CD4-positive, alpha-beta T cell treated with Interferon alpha-2 for 1 hour (primary cell): ENCODE results near the gene EVA1C.
"Not testable (repeated sequence)": the region's sequence is repeated elsewhere in the genome, so short reads cannot be mapped to it uniquely, and the experiment has no call there.

Experiments
- DNase-seq, 2 donors: peaks; one replicate each; pipeline ENCODE4 v3.0.0-alpha.2; 2020 to 2022

The EVA1C gene

DNA sequence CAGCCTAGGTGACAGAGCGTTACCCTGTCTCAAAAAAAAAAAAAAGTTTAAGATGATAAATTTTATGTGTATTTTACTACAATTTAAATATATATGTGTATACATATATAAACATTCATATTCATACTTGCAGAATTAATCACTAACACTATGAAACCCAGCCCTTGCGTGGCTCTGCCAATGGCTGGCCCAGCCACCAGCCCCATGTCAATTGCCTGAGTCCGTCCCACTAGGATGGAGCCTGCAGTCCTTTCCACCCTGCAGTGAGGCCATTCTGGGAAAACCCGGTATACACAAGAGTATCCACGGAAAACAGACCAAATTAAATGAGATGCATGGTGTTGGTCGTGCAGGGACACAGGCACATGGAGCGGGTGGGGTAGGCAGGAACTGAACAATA lies 123.1 kb downstream of the EVA1C start:
- no peak for DNase-seq

DNA sequence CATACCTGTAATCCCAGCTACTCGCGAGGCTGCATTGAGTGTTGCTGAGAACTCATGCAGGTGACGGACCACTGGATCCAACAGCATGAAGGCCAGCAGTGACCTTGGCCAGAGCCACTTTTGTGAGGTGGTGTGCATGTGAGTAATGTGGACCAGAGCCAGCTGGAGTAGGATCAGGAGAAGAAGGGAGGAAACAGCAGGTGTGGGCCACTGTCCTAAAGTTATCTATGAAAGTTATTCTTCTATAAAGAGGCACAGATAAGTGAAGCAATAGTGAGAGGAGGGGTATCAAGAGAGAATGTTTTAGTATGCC lies 125.0 kb downstream of the EVA1C start:
- no peak for DNase-seq

DNA sequence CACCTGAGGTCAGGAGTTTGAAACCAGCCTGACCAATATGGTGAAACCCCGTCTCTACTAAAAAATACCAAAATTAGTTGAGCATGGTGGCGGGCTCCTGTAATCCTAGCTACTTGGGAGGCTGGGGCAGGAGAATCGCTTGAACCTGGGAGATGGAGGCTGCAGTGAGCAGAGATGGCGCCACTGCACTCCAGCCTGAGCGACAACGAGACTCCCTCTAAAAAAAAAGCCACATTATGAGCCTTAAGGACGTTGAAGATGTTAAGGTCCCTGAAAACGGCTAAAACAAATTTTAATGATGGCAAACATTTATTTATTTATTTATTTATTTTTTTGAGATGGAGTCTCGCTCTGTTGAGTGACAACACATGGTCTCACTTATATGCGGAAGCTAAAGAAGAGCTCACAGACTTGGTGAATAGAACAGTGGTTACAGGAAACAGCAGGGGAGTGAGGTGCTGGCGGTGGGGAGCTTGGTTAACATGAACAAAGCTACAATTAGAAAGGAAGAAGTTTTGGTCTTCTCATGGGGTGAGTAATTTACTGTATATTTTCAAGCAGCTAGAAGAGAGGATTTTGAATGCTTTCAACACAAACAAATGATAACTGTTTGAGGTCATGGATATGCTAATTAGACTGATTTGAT lies 125.8 kb downstream of the EVA1C start:
- DNase-seq, result peak; percentile 13 to 37

DNA sequence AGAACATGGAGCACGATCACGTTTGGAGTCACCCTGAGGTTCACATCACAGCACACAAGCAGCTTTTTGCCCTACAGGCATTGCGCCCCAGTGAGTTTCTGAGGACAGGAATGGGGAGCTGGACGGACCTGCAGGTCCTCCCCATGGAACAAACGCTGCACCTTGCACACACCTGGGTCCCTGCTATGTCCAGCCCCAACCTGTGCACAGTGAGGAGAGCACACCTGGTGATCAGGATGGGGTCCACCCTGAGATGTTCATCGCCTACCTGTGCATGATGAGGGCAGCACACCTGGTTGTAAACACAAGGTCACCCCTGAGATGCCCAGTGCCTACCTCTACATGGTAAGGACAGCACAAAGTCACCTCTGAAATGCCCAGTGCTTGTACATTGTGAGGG lies 126.9 kb downstream of the EVA1C start:
- no peak for DNase-seq

DNA sequence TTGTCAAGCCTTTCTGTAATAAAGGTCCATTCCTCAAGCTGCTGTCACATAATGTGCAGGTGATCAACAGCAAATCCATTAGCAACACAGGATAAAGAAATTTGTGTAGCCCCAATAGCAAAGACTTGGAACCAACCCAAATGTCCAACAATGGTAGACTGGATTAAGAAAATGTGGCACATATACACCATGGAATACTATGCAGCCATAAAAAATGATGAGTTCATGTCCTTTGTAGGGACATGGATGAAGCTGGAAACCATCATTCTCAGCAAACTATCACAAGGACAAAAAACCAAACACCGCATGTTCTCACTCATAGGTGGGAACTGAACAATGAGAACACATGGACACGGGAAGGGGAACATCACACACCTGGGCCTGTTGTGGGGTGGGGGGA lies 130.6 kb downstream of the EVA1C start:
- not testable (repeated sequence) for DNase-seq

DNA sequence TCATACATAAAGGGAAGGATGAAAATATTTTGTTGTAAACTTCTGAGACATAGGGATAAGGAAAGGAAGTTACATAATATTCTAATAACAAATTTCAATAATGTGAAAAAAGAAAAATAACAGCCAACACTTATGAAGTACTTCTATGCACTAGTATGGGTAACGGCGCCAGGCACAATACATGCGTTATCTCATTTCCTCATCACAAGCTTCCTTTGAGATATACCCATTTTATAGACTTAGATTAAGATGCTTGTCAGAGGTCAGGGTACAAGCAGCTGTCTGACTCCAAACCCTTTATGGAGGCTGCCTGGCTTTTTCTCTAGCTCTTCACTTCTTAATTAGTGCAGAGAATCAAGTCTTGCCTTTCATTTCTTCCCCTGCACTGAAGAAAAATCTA lies 131.5 kb downstream of the EVA1C start:
- no peak for DNase-seq

DNA sequence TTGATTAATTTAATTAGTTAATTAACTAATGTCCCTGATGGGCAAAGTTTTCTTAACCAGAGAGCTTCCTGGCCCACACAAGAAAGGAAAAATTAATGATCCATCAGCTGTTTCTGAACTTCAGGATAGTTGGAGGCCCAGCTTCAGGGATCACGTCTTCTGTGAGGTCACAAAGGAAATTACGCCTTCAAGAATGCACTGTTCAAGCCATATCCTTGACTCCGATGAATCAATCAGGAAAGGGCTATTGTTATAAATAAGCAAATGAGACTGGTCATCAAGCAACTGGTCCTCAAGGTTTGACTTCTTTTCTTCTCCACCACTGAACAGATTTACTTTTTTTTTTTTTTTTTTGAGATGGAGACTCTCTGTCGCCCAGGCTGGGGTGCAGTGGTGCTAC lies 132.2 kb downstream of the EVA1C start:
- DNase-seq, result no peak

DNA sequence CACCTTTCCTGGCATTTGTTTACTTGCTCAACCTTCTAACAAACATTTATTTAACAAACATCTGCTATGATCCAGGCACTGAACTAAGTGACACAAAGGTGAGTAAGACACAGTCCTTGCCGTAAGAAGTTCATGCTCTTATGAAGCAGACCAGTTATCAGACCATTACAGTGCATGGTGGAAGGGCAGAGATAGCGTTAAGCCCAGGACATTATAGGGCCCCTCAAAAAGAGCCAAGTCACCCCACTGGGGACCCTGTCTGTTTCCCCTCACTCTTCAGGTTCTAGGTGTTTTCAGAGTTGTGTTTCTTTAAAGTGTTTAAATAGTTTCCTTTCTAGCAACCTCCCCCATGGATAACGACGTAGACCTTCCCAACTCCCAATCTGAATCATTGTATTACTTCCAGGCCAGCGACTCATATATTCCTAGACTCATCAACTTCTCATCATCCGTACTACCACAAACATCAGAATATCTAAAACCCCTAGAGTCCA lies 133.5 kb downstream of the EVA1C start:
- DNase-seq, result no peak

DNA sequence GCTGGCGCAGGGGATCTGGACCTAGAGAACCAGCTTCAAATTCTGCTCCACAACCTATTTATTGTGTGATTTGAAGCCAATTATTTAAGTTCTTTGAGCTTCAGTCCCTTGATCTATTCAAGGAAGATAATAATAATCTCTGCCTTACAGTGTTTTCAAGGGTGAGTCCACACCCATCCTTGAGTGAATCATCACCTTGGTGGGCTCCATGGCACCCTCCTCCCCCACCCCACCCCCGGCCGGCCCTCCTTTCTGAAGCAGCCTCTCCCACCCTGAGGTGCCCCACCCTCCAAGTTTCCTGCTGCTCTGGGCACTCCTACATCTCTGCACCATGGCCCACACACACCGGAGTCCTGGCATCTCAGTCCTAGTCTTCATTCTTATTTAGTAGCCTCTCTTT lies 134.5 kb downstream of the EVA1C start:
- DNase-seq, result no peak

DNA sequence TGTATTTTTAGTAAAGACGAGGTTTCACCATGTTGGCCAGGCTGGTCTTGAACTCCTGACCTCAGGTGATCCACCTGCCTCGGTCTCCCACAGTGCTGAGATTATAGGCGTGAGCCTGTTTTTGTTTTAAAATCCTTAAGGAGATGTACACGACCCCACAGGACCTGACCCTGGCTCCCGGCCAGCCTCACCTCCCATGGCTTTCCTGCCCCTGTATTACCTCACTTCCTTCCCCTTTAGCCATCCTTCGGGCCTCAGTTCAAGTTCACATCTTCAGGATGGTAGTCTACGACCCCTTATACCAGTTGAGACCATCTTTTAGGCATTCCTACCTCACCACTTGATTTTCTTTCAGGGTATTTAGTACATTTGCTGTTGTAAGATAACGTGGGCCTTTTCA lies 136.5 kb downstream of the EVA1C start:
- no peak for DNase-seq

DNA sequence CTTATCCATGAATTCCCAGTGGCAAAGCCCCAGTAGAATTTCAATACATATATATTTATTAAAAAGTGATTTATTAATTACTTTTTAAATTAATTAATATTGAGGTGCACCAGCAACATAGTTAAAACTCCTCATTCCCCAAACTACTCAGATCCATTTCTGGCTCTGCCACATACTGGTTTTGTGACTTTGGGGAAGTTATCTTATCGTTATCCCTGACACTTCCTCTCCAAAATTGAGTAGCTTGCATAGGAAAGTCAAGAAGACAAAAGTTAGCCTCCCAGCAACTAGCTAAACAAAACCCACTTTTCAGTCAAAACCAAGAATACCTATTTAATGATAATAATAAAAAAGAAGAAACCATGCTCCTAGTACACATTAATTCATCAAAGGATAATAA lies 136.9 kb downstream of the EVA1C start:
- DNase-seq, result no peak

DNA sequence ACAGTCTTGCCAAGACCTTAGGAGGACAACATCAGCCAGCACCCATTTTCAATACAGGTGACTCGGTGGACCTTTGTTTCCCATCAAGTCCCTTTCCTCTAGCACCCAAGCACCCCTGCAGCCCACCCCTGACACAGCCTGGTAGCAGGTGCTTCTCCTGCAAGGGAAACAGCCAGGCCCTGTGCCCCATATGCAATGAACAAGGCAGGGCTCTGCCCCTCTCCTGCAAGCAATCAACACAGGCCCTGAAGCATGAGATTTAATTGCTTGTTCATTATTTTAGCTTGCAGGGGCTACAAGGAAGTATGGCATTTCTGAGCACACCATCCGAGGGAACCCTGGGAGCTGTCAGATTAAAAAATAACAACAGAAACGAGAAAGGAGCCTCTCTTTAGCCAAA lies 137.4 kb downstream of the EVA1C start:
- DNase-seq, result no peak

DNA sequence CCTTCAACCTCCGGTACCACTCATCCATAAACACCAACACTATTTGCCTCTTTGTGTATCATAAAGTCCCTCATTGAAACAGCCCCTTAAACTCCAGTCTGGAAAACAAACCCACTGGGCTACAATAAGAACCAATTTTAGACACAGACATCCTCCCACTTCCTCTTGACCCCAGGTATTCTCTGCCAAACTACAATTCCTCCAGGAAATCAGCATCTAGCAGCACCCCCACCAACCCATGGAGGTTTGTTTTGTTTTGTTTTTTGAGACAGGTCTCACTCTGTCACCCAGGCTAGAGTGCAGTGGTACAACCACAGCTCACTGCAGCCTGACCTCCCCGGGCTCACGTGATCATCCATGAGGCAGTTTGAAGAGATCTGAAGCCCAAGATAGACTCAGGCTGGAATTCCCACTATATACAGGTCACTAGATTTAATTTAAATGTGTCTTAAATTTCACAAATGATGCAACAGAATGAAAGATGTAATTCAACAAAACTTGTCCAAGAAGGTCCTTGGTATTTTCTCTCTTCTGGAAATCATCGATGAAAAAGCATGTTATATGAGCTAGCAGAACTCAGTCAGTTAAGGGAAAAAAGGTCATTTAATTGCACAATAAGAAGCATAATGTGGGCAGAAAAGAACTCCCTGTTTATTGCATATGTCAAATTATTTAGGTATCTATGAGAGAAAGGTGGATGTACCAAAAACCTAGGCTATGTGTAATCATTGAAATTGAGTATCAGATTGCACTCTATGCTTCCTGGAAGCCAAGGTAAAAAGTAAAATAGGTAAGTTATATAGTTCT lies 142.5 kb downstream of the EVA1C start:
- DNase-seq, result no peak

DNA sequence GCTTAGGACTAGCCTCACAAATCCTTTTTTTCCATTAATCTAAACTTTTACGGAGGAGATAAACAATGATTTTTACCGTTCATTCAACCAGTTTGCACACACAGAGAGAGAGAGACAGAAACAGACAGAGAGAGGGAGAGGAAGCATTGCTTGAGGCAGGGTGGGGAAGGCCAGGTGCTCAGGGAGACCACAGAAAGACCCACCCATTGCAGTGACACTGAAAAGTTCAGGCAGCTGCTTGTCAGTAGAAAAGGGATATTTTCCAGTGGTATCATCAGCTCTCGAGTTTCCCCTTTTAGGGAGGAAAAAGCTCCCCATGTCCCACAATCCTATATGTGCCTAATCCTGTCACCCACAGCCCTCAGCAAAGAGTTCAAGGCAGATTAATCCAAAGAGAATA lies 145.6 kb downstream of the EVA1C start:
- no peak for DNase-seq

DNA sequence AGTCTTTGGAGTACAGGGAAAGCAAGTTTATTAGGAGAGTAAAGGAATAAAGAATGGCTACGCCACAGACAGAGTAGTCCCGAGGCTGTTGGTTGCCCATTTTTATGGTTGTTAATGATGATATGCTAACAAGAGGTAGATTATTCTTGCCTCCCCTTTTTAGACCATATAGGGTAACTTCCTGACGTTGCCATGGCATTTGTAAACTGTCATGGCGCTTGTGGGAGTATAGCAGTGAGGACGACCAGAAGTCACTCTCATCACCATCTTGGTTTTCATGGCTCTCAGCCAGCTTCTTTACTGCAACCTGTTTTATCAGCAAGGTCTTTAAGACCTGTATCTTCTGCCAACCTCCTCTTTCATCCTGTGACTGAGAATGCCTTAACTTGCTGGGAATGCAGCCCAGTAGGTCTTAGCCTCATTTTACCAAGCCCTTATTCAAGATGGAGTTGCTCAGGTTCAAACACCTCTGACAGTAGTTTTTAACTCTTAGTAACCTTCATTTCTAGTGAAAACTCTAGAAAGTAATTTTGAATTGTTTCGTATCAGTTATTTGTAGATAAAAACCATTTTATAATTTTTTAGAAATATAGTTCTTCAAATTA lies 146.6 kb downstream of the EVA1C start:
- DNase-seq, result no peak

DNA sequence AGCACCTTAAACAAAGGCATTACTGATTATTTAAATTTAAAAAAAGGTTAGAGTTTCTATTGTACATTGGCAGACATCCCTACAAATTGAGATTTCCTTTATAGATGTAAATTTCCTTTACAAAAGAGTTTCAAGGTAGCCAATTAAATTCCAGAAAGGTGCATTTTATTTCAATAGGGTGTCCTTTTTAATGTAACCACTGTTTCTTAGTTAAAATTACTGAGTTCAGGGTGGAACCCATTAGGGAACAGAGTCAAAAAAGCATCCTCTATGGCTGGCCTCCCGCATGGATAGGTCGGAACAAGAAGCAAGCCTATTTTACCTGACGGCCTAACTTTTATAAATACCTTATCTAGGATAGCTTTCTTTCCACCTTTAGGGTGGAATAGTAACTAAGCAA lies 148.4 kb downstream of the EVA1C start:
- no peak for DNase-seq

DNA sequence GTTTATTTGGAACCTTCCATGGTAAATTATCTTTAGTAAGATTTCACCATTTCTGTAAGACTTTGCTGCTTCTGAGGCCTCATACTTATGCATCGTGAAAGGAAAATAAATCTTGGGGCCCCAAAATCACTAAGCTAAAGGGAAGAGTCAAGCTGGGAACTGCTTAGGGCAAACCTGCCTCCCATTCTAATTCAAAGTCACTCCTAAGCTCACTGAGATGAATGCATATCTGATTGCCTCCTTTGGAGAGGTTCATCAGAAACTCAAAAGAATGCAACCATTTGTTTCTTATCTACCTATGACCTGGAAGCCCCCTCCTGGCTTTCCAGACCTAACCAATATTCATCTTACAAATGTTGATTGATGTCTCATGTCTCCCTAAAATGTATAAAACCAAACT lies 149.0 kb downstream of the EVA1C start:
- not testable (repeated sequence) for DNase-seq

DNA sequence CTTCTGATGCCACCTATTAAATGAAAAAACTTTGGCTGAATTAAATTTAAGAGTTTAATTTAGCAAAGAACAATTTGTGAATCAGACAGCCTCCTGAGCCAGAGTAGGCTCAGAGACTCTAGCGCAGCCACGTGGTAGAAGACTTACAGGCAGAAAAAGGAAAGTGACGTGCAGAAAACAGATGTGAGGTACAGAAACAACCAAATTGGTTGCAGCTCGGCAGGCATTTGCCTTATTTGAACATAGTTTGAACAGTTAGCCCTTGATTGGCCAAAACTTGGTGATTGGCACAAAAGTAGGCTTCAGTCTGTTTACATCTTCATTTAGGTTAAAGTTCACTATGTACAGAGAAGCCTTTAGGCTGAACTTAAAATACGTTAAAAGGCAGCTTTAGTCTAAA lies 149.9 kb downstream of the EVA1C start:
- no peak for DNase-seq

DNA sequence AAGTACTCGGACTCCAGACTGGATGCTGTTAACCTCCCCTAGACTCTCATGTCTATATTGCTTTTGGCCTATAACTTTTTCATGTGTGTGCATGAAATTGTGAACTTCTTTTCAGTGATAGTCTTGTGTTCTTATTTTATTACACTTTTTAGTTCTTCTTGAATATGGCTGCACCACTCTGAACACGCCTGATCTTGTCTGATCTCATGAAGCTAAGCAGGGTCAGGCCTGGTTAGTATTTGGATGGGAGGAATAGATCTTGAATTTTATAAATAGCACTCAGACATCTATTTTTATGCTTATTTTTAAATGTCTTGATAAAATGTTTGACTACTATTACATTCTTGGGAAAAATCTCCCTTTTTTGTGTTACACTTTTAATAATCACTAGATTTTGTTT lies 150.4 kb downstream of the EVA1C start:
- DNase-seq, result peak in 1 of 2 donors; percentile 20
